Smooth muscle cell (in vitro differentiated cells): ENCODE results near the gene DISP3. TPM values are rescaled to one million over a fixed set of nuclear protein-coding genes. Genes with fewer than 3 reads are reported as not detected.

Experiments used
- DNase-seq: peaks from one replicate; lab custom pipeline; 2025; ENCODE audit not compliant: unreplicated experiment; lab: John Stamatoyannopoulos, UW
- H2AFZ ChIP-seq: fragments of 200-600 bp; sonication (generic); 2 replicates; pipeline ENCODE4 v1.6.0; 2016; ENCODE audit warnings: antibody characterized with exemption, low read depth, mild to moderate bottlenecking
- H3F3A ChIP-seq: fragments of 200-600 bp; sonication (generic); 2 replicates; pipeline ENCODE4 v1.6.0; 2017; ENCODE audit warnings: antibody characterized with exemption, low read depth
- H3K27ac ChIP-seq: fragments of 200-600 bp; sonication (generic); 2 replicates; pipeline ENCODE4 v1.5.1; 2016; ENCODE audit warnings: low read depth, mild to moderate bottlenecking
- H3K27me3 ChIP-seq: fragments of 200-600 bp; sonication (generic); 2 replicates; pipeline ENCODE4 v1.6.1; 2016; ENCODE audit warnings: low read depth, mild to moderate bottlenecking
- H3K36me3 ChIP-seq: fragments of 200-600 bp; sonication (generic); 2 replicates; pipeline ENCODE4 v1.5.1; 2016; ENCODE audit warnings: low read depth
- H3K4me1 ChIP-seq: fragments of 200-600 bp; sonication (generic); 2 replicates; pipeline ENCODE4 v1.5.1; 2016; ENCODE audit warnings: low read depth
- H3K4me2 ChIP-seq: fragments of 200-600 bp; sonication (generic); 2 replicates; pipeline ENCODE4 v1.6.0; 2016; ENCODE audit warnings: mild to moderate bottlenecking
- H3K4me3 ChIP-seq: fragments of 200-600 bp; sonication (generic); 2 replicates; pipeline ENCODE4 v1.5.1; 2016; ENCODE audit warnings: mild to moderate bottlenecking
- H3K79me2 ChIP-seq: fragments of 200-600 bp; sonication (generic); 2 replicates; pipeline ENCODE4 v1.6.0; 2016; ENCODE audit warnings: low read depth, mild to moderate bottlenecking
- H3K9ac ChIP-seq: fragments of 200-600 bp; sonication (generic); 2 replicates; pipeline ENCODE4 v1.6.0; 2016; ENCODE audit warnings: low read depth
- H3K9me3 ChIP-seq: fragments of 200-600 bp; sonication (generic); replicated peaks from 2 replicates; pipeline ENCODE4 v1.5.1; 2016; ENCODE audit warnings: low read depth
- H4K20me1 ChIP-seq: fragments of 200-600 bp; sonication (generic); 2 replicates; pipeline ENCODE4 v1.6.0; 2016; ENCODE audit warnings: low read depth
- CTCF ChIP-seq: fragments of 200-600 bp; sonication (generic); IDR thresholded peaks from 2 replicates; pipeline ENCODE4 v1.5.1; 2017; ENCODE audit warnings: borderline replicate concordance, mild to moderate bottlenecking, antibody characterized with exemption; ENCODE audit not compliant: insufficient read depth, poor library complexity, severe bottlenecking
- WGBS: methylation state at CpG from one replicate; pipeline ENCODE4 v1.1.7; 2016; ENCODE audit warnings: low lambda C conversion rate; 5-methylcytosine and 5-hydroxymethylcytosine counted together
- polyA plus RNA-seq: library from polyadenylated mRNA; unstranded; fragments of >200 nt; fragmentation: Nextera tagmentation; extraction: Ambion mirVana; gene quantifications from 2 replicates; pipeline ENCODE4 v1.2.1, GENCODE V29; 2016
- total RNA-seq: library from RNA; depleted of rRNA; stranded (reverse); fragments of >200 nt; gene quantifications from 2 replicates; pipeline ENCODE4 v1.2.3, GENCODE V29; 2014

DISP3 gene
- total and polyA plus RNA-seq, 2 experiments from 2014 or later, result 0.17 TPM; not detected in 1

DNA sequence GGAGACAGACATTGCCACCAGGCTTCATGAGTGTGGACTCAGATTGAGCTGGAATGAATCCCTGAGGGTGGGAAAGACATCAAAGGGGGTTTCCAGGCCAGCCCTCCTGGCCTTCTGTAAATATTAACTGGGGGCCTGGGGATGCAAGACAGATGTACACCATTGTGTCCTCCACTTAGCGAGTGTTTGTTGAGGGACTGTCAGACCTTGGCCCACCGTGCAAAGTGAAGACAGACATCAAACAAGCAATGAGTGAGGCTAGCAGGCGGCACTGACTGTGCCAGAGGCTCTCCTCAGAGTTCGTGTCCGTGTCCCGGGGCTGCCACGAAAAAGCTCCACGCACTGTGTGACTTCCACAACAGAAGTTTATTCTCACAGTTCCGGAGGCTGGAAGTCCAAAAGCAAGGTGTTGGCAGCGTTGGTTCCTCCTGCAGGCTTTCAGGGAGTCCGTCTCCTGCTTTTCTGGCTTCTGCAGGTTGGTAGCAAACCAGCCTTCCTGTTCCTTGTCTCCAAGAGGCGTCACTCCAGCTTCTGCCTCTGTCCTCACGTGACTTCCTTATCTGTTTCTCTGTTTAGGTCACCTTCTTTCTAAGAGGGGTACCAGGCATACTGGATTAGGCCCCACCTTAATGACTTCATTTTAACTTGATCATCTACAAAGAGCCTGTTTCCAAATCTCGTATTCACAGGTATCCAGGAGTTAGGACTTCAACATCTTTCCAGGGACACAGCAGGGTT is 59.1 kb downstream of the DISP3 start:
- TF ChIP-seq CTCF, result no peak
- Histone ChIP-seq H3K27me3 (no peaks in the 10 kb centered on the region), H3K27ac (no peak overlapping the region), H2AFZ (no peak overlapping the region), H3K4me1 (no peaks in the 10 kb centered on the region), H3F3A (no peaks in the 10 kb centered on the region), H3K4me2 (no peak overlapping the region), H3K36me3 (no peaks in the 10 kb centered on the region), H3K9me3 (no peaks in the 10 kb centered on the region), H3K79me2 (no peaks in the 10 kb centered on the region), H3K9ac (no peak overlapping the region), H4K20me1 (no peaks in the 10 kb centered on the region), H3K4me3 (no peak overlapping the region)
- no peak for DNase-seq
- WGBS, result 88% methylated on average over 14 of the region's 14 CpGs

DNA sequence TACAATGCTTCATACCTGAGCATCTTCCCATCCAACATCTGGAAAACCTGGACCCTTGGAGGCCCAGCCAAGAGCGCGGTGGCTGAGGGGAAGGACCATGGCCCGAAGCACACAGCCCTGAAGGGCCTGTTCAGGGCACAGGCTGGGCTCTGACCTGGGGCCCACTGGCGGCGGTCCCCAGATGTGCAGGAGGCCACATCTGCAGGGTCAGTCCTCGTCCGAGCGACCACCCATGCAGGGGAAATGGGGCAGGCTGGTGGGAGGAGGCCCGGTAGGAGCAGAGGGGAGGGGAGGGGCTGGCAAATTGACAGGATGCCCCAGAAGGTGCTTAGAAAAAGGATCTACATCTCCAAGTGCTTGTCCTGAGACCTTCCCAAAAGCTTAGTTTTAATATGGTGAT is 59.9 kb downstream of the DISP3 start:
- Histone ChIP-seq H3K27ac (no peak overlapping the region), H3K27me3 (no peaks in the 10 kb centered on the region), H3K4me2 (no peak overlapping the region), H3F3A (no peaks in the 10 kb centered on the region), H3K9ac (no peak overlapping the region), H4K20me1 (no peaks in the 10 kb centered on the region), H3K36me3 (no peaks in the 10 kb centered on the region), H2AFZ (no peak overlapping the region), H3K79me2 (no peaks in the 10 kb centered on the region), H3K4me3 (no peak overlapping the region), H3K4me1 (no peaks in the 10 kb centered on the region), H3K9me3 (no peaks in the 10 kb centered on the region)
- DNase-seq, result no peak
- 85% methylated on average over 9 of the region's 9 CpGs for WGBS
- no peak for TF ChIP-seq CTCF

GRCh38 chr1:11539850-11540772 is 61.2 kb downstream of the DISP3 start:
- H2AFZ ChIP-seq, result no peak overlapping the region
- no peak for TF ChIP-seq CTCF
- no peak overlapping the region for H3K4me3 ChIP-seq
- H3F3A ChIP-seq, result no peaks in the 10 kb centered on the region
- no peak overlapping the region for H3K9ac ChIP-seq
- no peaks in the 10 kb centered on the region for H3K27me3 ChIP-seq
- H3K4me2 ChIP-seq, result no peak overlapping the region
- no peaks in the 10 kb centered on the region for H3K79me2 ChIP-seq
- WGBS, result 82% methylated on average over 18 of the region's 18 CpGs
- H3K36me3 ChIP-seq, result no peaks in the 10 kb centered on the region
- no peaks in the 10 kb centered on the region for H4K20me1 ChIP-seq
- no peaks in the 10 kb centered on the region for H3K4me1 ChIP-seq
- no peaks in the 10 kb centered on the region for H3K9me3 ChIP-seq
- DNase-seq, result no peak
- no peak overlapping the region for H3K27ac ChIP-seq
